HG02588 (cell line): ENCODE results near the gene DOCK6.
A peak's percentile ranks its signal among the peaks of the same experiment; 100 is the strongest.
"Not testable (repeated sequence)": the region's sequence is repeated elsewhere in the genome, so short reads cannot be mapped to it uniquely, and the experiment has no call there.

Experiments used
- ATAC-seq: cut with Tn5 transposase; IDR thresholded peaks from one replicate; pipeline ENCODE4 v1.9.1; 2021; ENCODE audit warnings: mild to moderate bottlenecking, moderate library complexity; ENCODE audit not compliant: unreplicated experiment

Gene DOCK6

DNA sequence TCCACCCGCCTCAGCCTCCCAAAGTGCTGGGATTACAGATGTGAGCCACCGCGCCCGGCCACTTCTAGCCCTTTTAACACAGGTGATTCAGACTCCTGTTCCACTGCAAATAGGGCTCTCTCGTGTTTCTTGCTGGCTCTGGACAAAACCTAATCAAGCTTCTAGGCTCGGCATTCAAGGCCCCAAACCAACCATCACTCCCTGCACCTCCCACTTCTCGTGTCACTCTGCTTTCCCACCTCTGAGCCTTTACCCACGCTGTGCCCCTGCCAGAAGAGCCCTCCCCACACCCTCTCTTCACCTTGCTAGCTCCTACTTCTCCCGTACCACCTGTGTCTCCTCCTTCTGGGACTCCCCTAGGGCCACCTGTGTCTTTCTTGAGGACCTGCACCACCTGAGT, 84.7 kb downstream of the DOCK6 start:
- no peak for ATAC-seq

DNA sequence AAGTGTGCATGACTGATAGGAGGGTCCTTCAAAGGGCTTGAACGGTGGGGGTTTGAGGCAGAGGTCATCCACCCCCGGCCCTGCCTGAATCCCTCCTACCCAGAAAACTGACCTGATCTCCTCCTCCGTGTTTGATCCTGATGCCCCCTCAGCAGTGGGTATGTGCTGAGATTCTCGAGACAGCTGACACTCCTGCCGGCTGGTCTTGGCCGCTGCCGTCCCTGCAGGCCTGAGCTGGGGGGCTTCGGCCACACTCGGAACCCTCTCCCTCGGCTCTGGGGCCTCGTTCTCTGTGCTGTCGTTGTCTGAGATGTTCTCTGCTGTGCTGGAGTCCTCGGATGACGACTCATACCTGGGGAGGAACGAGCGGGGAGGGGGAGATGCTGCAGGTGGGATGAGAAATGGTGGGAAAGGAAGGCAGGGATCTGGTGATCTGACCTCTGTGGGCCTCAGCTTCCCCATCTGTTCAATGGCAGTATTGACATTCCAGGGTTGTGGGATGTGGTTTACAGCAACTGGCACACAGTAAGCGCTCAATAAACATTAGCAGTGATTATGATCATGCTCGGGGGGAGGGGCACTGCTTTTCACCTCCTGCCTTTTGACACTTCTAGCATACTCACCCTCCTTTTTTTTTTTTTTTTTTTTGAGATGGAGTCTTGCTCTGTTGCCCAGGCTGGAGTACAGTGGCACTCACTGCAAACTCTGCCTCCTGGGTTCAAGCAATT, 85.7 kb downstream of the DOCK6 start:
- no peak for ATAC-seq

DNA sequence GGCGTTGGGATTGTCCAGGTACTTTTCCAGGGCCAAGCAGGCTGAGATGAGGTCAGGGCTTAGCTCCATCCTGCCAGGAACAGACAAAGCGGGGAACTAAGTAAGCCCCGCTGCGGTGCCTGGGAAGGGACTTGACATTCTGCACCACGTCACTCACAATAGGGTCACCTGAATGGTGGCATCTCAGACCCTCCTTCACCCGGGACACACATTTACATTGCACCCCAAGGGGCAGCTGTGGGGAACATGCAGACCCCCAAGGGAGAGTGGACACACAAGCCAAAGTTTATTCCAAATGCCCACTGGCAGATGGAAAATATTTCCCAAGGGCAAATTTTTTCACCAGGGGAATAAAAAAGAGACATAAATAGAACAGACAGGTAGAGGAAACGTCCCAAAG, 86.4 kb downstream of the DOCK6 start:
- no peak for ATAC-seq

DNA sequence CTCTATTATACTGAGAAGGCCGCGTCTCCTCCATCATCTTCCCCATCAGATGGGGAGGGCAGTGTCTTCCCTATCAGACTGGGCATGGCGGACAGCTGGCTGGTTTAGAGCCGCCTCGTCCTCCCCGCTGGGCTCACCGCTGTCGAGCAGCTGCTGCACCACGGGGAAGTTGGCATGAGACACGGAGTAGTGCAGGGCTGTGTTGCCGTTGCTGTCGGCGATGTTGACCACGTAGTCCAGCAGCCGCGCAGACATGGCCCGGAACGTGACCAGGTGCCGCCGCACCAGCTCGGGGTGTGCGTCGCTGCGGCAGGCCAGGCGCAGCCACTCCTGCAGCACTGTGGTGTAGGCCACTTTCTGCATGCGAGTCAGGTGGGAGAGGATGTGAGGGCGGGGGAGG, 88.0 kb downstream of the DOCK6 start:
- no peak for ATAC-seq

DNA sequence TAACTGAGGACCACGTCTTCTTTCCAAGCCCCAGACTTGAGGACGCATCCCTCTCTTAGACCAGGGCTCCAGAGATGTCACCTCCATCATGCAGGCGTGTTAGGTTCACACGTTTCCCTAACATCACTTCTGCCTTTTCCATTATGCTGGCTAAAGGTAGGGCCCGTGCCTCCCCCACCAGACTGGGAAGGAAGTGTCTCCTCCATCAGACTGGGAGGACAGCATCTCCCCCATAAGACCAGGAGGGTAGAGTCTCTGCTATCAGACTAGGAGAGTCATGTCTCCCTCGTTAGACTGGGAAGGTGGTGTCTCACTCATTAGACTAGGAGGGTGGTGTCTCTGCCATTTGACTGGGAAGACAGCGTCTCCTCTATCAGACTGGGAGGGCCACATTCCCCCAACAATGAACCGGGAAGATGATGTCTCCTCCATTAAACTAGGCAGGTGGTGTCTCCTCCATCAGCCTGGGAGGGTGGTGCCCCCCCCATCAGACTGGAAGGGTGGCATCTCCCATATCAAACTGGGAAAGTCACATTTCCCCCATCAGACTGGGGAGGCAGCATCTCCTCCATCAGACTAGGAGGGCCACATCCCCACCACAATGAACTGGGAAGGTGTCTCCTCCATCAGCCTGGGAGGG, 88.7 kb downstream of the DOCK6 start:
- ATAC-seq: no peak

DNA sequence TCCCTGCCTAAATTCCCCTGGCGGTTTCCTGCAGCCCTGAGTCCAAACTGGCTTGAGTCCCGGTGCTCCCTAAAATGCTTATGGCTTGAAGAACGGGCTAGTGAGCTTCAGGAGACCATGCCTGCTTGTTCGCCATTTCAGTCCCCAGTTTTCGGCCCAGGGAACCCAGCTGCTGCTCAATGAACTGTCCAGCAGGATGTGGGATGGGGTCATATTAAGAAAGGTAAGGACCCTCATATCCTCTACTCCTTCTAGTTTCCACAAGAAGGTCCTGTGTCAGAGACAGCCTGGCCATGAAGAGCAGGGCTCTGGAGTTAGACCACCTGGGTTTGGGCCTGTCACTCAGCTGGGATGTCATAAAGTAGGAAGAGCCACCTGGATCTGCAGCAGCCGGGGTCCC, 89.7 kb downstream of the DOCK6 start:
- no peak for ATAC-seq

DNA sequence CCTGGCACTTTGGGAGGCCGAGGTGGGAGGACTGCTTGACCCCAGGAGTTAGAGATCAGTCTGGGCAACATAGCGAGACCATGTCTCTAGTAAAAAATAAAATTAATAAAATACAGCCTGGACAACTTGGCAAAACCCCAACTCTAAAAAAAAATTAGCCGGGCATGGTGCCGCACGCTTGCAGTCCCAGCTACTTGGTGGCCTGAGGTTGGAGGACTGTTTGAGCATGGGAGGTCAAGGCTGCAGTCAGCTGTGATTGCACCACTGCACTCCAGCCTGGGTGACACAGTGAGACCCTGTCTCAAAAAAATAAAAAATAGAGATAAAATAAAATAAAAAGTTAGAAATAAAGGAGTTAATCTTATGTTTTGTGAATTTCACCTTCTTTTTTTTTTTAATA, 91.2 kb downstream of the DOCK6 start:
- no peak for ATAC-seq

DNA sequence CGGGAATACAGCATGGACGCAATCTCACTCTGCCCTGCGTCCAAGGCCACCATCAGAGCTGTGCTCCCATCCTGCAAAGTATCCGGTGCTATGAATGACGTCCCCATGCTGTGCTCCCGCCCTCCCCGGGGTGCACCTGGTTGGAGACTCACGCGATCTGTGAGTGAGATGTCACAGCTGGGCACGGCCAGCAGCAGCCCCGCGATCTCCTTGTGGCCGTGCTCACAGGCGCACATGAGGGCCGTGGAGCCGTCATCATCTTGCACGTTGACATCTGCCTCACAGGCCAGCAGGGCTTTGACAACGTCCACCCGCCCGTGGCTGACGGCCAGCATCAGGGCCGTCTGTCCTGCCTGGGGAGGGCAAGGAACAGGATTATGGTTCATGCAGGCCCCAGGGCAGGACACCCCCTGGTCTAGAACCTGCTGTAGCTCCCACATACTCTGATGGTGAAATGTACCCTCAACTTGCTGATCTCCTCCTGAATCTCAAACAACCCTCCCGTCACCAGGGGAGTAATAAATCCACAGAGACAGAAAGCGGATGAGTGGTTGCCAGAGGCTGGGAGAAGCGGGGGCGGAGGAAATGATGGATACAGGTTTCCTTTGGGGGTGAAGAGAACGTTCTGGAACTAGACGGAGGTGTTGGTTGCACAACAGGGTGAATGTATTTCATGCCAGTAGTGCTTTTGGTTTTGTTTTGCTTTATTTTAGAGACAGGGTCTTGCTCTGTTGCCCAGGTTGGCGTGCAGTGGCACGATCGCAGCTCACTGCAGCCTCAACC, 92.2 kb downstream of the DOCK6 start:
- no peak for ATAC-seq

DNA sequence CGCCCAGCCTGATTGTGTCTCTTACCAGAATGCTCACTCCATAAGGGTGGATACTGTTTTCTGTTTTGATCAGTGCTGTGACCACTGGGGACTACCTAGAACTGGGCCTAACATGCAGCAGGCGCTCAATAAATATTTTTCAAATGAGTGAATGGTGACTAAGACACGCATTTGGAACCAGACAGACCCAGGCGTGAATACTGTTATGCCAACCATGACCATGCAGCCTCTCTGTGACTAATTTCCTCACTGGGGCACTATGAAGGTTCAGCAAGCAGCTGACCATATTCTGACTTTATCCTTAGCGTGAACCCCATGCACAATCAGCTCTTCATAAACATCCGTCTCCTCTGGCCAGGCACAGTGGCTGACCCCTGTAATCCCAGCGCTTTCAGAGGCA, 93.8 kb downstream of the DOCK6 start:
- ATAC-seq: no peak

DNA sequence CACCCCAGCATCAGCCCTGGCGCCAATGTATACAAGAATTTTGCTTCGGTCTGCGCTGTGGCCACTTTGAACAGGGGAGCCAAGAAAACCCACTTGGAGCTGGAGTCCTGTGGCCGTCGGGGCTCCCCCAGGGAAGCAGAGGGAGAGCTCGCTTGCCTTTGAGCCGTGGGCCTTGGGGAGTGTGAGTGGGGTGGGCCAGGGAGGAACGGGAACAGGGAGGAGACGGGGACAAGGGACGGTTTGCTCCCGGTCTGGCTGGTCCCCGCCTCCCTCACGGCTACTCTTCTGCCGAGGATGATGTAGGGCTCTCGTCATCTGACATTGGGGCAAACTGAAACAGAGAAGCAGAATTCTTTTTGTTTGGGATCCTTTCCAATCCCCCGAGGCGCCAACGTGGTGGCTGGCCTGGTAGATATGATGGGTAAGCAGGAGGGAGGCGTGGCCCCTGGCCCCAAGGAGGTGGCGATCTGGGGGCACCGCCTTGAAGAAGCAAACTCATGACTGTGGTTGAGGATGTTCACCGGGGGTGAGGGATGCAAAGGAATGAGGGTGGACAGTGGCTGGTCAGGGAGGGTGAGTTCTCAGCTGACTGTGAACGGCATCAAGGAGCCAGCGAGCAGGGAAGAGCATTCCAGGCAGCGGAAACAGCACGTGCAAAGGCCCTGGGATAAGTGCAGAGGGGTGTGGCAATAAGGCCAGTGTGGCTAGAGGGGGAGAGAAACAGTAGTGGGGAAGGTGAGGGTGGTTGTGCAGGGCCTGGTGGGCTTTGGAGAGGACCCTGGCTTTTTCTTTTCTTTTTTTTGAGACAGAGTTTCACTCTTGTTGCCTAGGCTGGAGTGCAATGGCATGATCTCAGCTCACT, 95.8 kb downstream of the DOCK6 start:
- no peak for ATAC-seq

DNA sequence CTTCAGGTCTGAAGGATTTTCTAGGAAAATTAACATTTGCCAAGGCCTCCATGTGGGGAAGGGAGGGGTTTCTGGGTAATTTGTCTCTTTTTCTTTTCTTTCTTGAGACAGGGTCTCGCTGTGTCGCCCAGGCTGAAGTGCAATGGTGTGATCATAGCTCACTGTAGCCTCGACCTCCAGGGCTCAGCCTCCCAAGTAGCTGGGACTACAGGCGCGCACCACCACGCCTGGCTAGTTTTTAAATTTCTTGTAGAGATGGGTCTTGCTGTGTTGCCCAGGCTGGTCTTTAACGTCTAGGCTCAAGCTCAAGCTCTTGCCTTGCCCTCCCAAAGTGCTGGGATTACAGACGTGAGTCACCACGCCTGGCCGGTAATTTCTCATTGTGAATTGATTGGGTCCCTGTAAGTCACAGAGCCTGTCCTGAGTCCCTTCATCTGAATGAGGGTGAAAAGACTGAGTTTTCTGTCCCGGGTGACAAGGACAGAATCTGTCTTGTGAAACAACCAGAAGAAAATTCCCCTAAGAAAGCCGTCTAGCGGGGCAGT, 96.8 kb downstream of the DOCK6 start:
- ATAC-seq: no peak

DNA sequence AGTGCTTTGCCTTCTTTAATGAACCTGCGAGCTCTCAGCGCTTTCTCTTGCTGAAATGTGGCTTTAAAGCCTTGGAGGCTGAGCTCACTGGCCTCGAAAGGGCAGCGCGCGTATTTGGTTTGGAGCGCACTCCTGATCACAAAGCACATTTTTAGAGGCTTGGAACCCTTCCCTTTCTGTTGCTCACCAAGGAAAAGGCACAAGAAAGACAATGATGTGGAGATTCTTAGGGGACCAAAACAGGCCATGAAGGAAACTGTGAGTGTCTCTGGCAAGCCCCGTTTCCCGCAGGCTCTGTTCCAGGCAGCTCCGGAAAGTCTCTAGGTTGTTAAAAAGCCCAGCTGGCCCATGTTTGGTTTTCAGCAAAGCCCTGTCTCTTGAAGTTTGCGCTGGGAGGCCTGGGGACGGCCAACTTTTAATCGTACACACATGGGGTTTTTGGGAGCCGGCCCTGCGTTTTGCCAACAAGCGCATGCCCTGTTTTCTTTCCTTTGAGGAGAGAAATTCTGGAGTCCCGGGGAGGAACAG, 97.4 kb downstream of the DOCK6 start:
- ATAC-seq: no peak

DNA sequence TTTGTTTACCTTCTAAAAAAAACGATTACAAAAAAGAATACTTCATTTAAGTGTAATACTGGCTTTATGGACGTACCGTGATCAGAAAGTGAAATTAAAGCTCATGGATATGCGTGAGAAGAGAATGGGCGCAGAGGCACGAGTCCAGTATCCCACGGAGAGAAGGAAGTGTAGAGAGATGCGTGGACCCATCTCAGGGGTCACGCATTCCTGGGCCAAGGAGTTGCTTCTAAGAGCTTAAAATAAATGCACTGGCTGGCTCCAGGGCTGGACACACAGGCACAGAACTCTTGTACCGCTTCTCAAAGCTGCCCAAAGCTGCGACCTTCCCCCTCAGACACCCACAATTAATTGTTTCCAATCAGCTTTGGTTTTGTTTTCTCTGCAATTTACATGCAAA, 98.0 kb downstream of the DOCK6 start:
- ATAC-seq: no peak

DNA sequence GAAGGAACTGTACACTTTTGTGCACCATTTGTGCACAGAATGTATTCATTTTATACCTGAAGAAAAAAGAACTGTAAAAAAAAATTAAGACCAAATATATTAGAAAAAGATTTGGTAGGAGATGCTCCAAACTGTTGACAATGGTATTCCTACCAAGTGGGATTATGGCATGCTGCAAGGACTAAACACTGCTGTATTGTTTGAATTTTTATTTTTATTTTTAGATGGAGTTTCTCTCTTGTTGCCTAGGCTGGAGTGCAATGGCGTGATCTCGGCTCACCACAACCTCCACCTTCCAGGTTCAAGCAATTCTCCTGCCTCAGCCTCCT, 101.9 kb downstream of the DOCK6 start:
- ATAC-seq: not testable (repeated sequence)

DNA sequence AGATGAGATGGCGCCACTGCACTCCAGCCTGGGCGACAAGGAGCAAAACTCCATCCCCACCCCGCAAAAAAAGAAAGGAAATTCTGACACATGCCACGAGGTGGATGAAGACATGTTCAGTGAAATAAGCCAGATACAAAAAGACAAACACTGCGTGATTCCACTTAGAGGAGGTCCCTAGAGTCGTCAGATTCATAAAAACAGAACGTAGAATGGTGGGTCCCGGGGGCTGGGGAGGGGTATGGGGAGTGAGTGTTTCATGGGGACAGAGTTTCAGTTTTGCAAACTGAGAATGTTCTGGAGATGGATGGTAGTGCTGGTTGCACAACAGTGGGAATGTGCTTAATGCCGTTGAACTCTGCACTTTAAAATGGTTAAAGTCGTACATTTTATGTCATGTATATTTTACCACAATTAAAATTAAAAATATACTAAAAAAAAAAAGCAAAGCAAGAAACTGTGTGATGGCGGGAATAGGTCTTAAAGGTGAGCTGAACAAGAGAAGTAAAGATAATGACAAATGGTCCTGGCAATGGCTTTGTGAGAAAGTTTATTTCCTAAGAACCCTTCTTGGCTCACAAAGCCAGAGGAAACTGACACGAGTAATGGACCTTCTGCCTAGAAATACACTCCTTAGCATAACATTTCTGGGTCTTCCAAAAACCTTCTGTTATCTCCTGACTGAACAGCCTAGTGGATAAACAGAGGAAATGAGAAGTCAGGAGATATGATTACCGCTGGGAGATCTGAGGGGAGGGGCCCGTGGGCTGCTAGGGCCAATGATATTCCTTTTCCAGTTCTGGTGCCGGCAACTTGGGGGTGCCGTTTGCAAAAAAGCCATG, 102.5 kb downstream of the DOCK6 start:
- no peak for ATAC-seq

DNA sequence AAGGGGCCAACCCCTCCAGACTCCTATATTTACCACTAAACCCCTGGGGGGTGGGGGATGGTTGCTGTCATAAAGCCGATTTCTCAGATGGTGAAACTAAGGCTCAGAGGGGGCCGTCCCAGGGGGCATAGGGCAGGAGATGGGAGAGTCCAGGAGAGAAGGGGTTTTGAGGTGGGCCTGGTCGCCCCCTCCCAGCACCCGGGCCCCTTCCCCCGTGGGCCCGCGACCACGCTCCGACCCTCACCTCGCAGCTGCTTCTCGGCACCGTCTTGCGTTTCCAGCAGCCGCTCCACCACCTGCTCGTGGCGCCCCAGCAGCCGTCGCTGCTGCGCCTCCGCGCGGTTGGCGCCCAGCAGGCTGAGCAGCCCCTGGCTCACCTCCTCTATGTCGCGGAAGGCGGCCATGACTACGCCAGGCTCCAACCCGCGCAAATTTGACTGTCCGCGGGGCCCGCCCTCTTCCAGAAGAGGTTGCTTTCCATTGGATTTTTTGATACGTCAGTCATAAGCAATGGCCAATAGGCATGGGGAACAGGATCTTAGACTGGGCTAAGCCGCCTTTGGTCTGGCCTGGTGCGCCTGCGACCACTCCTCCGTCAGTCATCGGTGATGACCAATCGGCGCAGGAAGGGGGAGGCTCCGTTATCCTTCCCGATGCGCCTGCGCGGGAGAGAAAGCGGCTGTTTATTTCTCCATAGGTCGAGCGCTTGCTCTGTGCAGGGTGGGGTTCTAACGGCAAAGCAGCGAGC, 106.8 kb downstream of the DOCK6 start, which contains the start of gene SPC24:
SPC24 (minus strand) TSS at position 410 of the 748 bp plus-strand sequence; CDS start at position 404, 6 bp downstream.
- peak; percentile 93 for ATAC-seq

DNA sequence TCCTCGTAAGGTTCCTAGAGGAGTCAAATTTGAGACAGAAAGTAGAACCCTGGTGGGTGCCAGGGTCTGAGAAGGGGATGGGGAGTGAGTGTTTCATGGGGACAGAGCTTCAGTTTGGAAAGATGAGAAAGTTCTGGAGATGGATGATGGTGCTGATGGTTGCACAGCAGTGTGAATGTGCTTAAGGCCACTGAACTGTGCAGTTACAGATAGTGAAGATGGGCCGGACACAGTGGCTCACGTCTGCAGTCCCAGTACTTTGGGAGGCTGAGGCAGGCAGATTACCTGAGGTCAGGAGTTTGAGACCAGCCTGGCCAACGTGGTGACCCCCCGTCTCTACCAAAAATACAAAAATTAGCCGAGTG, 107.7 kb downstream of the DOCK6 start:
- ATAC-seq: no peak

DNA sequence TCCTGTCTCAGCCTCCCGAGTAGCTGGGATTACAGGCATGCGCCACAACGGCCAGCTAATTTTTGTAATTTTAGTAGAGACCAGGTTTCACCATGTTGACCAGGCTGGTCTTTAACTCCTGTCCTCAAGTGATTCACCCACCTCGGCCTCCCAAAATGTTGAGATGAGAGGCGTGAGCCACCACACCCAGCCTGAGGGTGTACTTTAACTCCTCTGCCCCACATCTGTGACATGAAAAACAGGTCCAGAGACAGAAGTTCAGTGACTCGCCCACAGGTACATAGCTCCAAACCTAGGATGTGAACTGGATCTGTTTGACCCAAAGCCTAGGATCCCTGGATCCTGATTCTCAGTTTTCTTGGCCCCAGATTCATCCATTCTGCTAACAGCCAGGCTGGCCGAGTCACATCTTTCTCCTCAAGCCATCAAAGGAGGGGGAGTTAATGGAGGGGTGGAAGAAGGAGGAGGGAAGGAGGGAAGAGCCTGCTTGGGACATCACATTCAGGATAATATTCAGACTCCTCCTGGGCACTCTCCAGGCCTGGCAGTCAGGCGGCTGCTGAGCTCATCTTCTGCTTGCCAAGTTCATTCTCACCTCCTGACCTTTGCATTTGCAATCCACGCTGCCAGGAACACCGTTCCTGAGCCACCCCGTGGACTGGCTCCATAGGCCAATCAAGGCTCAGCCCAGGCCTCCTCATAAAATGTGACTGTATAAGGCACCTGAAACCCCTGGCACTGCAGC, 109.8 kb downstream of the DOCK6 start:
- ATAC-seq: no peak
